Measurements from ENCODE around the gene RTL1. TPM values are rescaled to one million over a fixed set of nuclear protein-coding genes. Genes with fewer than 3 reads are reported as not detected.

The RTL1 gene
- total and polyA plus RNA-seq, 10 of the 15 experiments (the other 5 are each of a cell fraction or from before 2014, with no cell fraction given) = not detected

DNA sequence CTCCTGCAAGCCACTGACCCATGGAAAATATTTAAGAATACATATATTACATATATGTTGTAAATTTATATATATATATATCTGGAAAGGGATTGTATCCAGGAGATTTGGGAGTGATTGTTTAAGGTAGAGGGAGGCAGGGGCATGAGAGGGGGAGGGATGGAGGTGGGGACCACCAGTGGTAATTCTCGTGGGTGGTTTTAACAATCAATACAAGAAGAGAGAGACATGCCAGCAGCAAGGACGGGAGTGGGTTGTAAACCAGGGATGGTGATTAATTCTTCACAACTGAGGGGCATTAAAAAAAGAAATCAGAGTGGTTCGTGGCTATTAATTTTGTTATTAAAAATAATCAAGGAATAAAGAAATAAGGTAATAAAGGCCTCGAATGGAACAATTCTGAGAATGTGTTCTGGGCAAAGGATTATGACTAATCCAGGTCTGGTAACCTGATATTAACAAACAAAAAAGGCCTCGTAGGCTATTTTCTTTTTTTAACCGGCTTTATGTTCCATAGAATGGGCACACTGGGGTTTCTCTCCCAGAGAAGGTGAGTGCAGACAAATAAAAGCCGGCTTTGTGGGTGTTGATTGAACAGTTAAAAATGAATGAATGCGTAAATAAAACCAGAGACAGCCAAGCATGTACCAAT lies 8.3 kb upstream of the RTL1 start:
- no peak overlapping the region for H3K9ac ChIP-seq (ENCODE audit: control insufficient read depth, insufficient read depth, low read length)
- H4K20me1 ChIP-seq (ENCODE audit: control insufficient read depth, insufficient read depth) = no peaks in the 10 kb centered on the region
- no peak overlapping the region for H3K4me2 ChIP-seq (ENCODE audit: control insufficient read depth, insufficient read depth)
- H2AFZ ChIP-seq (ENCODE audit: control insufficient read depth, low read depth, low read length) = no peak overlapping the region
- intact Hi-C loops (cut with micrococcal nuclease; ENCODE audit: unreplicated experiment) = no loop called here
- 21% methylated on average over 7 of the region's 8 CpGs for WGBS (ENCODE audit: insufficient coverage, insufficient replicate concordance, low lambda C conversion rate, missing lambda C conversion rate)
- no TSS peak for BruUV-seq (replicated peaks)
- ChIA-PET RAD21 (ENCODE audit: unreplicated experiment) (no interaction called here), POLR2A (no interaction called here), SMC1A (ENCODE audit: uncharacterized antibody, unreplicated experiment) (no interaction called here), CTCF (no interaction called here)
- no peak for FAIRE-seq
- H3K4me3 ChIP-seq = no peak overlapping the region
- no peak for ATAC-seq
- no peaks in the 10 kb centered on the region for H3K79me2 ChIP-seq (ENCODE audit: control insufficient read depth, insufficient read depth, low read length)
- no peaks in the 10 kb centered on the region for H3K36me3 ChIP-seq (ENCODE audit: control insufficient read depth in 2 of 2, insufficient read depth in 2 of 2, low read length in 1 of 2)
- in situ Hi-C loops (cut with MboI) = no loop called here
- DNase-seq (ENCODE audit: low read depth, low spot score) = no peak
- no peaks in the 10 kb centered on the region for H3K27me3 ChIP-seq (replicated peaks in 1 of 2; ENCODE audit: control insufficient read depth in 2 of 2, insufficient read depth in 2 of 2, low read length in 1 of 2)
- H3K4me1 ChIP-seq (ENCODE audit: control insufficient read depth, insufficient read depth, low read length) = no peaks in the 10 kb centered on the region
- no peak overlapping the region for H3K27ac ChIP-seq (ENCODE audit: control insufficient read depth, insufficient read depth)
- H3K9me3 ChIP-seq (replicated peaks; ENCODE audit: control insufficient read depth, insufficient read depth, low read length) = no peaks in the 10 kb centered on the region
- TF ChIP-seq MEF2A (IDR thresholded peaks at IDR 0.05; ENCODE audit: insufficient read depth, low read depth, low read length) (no peak), PML (IDR thresholded peaks at IDR 0.05; ENCODE audit: low read length) (no peak), POLR2AphosphoS5 (IDR thresholded peaks at IDR 0.05; ENCODE audit: low read length) (no peak), SUPT20H (IDR thresholded peaks at IDR 0.05; ENCODE audit: borderline replicate concordance, control insufficient read depth, low read depth, low read length) (no peak), CHD2 (IDR thresholded peaks at IDR 0.05; ENCODE audit: borderline replicate concordance, low read depth, low read length) (no peak), RAD21 (IDR thresholded peaks at IDR 0.05; ENCODE audit: insufficient read depth, low read depth, low read length) (no peak), SIN3A (IDR thresholded peaks at IDR 0.05; ENCODE audit: low read depth, low read length) (no peak), NFIC (IDR thresholded peaks at IDR 0.05; ENCODE audit: low read depth, low read length) (no peak), KAT2A (conservative IDR thresholded peaks at IDR 0.05; ENCODE audit: control insufficient read depth, low read depth, low read length) (no peak), FOS (IDR thresholded peaks at IDR 0.05; ENCODE audit: borderline replicate concordance, extremely low read depth, insufficient read length) (no peak)
- TF ChIP-seq, protein P1, sequence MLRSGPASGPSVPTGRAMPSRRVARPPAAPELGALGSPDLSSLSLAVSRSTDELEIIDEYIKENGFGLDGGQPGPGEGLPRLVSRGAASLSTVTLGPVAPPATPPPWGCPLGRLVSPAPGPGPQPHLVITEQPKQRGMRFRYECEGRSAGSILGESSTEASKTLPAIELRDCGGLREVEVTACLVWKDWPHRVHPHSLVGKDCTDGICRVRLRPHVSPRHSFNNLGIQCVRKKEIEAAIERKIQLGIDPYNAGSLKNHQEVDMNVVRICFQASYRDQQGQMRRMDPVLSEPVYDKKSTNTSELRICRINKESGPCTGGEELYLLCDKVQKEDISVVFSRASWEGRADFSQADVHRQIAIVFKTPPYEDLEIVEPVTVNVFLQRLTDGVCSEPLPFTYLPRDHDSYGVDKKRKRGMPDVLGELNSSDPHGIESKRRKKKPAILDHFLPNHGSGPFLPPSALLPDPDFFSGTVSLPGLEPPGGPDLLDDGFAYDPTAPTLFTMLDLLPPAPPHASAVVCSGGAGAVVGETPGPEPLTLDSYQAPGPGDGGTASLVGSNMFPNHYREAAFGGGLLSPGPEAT (IDR thresholded peaks at IDR 0.05; ENCODE audit: low read depth) = no peak
- TF ChIP-seq, protein P2, sequence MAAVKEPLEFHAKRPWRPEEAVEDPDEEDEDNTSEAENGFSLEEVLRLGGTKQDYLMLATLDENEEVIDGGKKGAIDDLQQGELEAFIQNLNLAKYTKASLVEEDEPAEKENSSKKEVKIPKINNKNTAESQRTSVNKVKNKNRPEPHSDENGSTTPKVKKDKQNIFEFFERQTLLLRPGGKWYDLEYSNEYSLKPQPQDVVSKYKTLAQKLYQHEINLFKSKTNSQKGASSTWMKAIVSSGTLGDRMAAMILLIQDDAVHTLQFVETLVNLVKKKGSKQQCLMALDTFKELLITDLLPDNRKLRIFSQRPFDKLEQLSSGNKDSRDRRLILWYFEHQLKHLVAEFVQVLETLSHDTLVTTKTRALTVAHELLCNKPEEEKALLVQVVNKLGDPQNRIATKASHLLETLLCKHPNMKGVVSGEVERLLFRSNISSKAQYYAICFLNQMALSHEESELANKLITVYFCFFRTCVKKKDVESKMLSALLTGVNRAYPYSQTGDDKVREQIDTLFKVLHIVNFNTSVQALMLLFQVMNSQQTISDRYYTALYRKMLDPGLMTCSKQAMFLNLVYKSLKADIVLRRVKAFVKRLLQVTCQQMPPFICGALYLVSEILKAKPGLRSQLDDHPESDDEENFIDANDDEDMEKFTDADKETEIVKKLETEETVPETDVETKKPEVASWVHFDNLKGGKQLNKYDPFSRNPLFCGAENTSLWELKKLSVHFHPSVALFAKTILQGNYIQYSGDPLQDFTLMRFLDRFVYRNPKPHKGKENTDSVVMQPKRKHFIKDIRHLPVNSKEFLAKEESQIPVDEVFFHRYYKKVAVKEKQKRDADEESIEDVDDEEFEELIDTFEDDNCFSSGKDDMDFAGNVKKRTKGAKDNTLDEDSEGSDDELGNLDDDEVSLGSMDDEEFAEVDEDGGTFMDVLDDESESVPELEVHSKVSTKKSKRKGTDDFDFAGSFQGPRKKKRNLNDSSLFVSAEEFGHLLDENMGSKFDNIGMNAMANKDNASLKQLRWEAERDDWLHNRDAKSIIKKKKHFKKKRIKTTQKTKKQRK (IDR thresholded peaks at IDR 0.05; ENCODE audit: low read depth, low read length) = no peak
- TF ChIP-seq, protein P3, sequence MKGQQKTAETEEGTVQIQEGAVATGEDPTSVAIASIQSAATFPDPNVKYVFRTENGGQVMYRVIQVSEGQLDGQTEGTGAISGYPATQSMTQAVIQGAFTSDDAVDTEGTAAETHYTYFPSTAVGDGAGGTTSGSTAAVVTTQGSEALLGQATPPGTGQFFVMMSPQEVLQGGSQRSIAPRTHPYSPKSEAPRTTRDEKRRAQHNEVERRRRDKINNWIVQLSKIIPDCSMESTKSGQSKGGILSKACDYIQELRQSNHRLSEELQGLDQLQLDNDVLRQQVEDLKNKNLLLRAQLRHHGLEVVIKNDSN (IDR thresholded peaks at IDR 0.05; ENCODE audit: borderline replicate concordance, extremely low read length, insufficient read depth, low read depth, low read length) = no peak
- TF ChIP-seq, protein P4, sequence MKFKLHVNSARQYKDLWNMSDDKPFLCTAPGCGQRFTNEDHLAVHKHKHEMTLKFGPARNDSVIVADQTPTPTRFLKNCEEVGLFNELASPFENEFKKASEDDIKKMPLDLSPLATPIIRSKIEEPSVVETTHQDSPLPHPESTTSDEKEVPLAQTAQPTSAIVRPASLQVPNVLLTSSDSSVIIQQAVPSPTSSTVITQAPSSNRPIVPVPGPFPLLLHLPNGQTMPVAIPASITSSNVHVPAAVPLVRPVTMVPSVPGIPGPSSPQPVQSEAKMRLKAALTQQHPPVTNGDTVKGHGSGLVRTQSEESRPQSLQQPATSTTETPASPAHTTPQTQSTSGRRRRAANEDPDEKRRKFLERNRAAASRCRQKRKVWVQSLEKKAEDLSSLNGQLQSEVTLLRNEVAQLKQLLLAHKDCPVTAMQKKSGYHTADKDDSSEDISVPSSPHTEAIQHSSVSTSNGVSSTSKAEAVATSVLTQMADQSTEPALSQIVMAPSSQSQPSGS (IDR thresholded peaks at IDR 0.05; ENCODE audit: low read length) = no peak
- TF ChIP-seq, protein P5, sequence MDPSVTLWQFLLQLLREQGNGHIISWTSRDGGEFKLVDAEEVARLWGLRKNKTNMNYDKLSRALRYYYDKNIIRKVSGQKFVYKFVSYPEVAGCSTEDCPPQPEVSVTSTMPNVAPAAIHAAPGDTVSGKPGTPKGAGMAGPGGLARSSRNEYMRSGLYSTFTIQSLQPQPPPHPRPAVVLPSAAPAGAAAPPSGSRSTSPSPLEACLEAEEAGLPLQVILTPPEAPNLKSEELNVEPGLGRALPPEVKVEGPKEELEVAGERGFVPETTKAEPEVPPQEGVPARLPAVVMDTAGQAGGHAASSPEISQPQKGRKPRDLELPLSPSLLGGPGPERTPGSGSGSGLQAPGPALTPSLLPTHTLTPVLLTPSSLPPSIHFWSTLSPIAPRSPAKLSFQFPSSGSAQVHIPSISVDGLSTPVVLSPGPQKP (IDR thresholded peaks at IDR 0.05; ENCODE audit: low read depth, low read length) = no peak

Measured in GM12878 (cell line).